DND-41 (cell line): ENCODE results near the gene PDZRN4.

ENCODE experiments used
- CTCF ChIP-seq: IDR thresholded peaks from 2 replicates; pipeline ENCODE4 v1.5.1; 2012; ENCODE audit warnings: borderline replicate concordance, low read length, moderate library complexity, mild to moderate bottlenecking; ENCODE audit not compliant: poor library complexity, severe bottlenecking; ENCODE audit errors: extremely low read depth
- EZH2 ChIP-seq: IDR thresholded peaks from 3 replicates; pipeline ENCODE4 v1.6.1; 2012; ENCODE audit warnings: borderline replicate concordance, low read depth, mild to moderate bottlenecking, moderate library complexity, low read length, inconsistent platforms; ENCODE audit not compliant: severe bottlenecking

GRCh38 chr12:41466300-41466699, 278.2 kb downstream of the PDZRN4 start:
- TF ChIP-seq CTCF = no peak
- no peak for TF ChIP-seq EZH2
